Fibroblast of pulmonary artery (primary cell): ENCODE results near the gene SPOCK1.
"Not testable (repeated sequence)": the region's sequence is repeated elsewhere in the genome, so short reads cannot be mapped to it uniquely, and the experiment has no call there.

Experiments
- DNase-seq: peaks from one replicate; pipeline ENCODE4 v3.0.0-alpha.2; 2010; ENCODE audit warnings: low read depth
- H3K4me3 ChIP-seq: replicated peaks from 2 replicates; pipeline ENCODE4 v1.5.1; 2011; ENCODE audit warnings: low read depth, mild to moderate bottlenecking, control low read depth, low read length, moderate library complexity
- CTCF ChIP-seq: IDR thresholded peaks from 2 replicates; pipeline ENCODE4 v1.5.1; 2011; ENCODE audit warnings: mild to moderate bottlenecking, control low read depth, low read length, inconsistent platforms; ENCODE audit errors: missing control alignments

SPOCK1 gene

GRCh38 chr5:137395011-137395755, 103.9 kb downstream of the SPOCK1 start:
- no peak for TF ChIP-seq CTCF
- H3K4me3 ChIP-seq, result no peak overlapping the region
- no peak for DNase-seq

DNA sequence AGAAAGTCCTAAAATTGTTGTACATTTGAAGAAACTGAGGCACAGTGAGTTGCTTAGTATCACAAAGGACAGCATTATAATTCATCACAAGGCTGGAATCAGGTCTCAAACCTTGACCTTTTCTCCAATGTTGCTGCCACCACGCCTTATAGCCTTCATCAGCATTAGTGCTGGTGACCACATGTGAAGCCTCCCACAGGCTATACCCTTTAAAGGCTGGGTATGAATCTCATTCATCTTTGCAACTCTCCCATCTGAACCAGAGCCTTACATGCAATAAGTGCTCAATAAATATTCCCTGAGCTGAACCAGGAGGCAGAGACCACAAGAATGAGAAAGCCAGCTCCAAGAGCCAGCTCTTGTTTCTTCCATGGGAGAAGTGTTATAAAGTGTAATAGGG, 104.7 kb downstream of the SPOCK1 start:
- DNase-seq, result no peak
- no peak for TF ChIP-seq CTCF

GRCh38 chr5:137393196-137393993, 105.7 kb downstream of the SPOCK1 start:
- DNase-seq, result no peak
- no peak overlapping the region for H3K4me3 ChIP-seq
- no peak for TF ChIP-seq CTCF

More for the DNA sequence above, 104.7 kb downstream of the SPOCK1 start:
- no peak overlapping the region for H3K4me3 ChIP-seq

- H3K4me3 ChIP-seq, result no peak overlapping the region
- DNase-seq, result peak; percentile 13
- no peak for TF ChIP-seq CTCF
These were observed 106.9 kb downstream of the SPOCK1 start for GRCh38 chr5:137392261-137392660.

GRCh38 chr5:137391044-137391443, 108.1 kb downstream of the SPOCK1 start:
- not testable (repeated sequence) for DNase-seq, H3K4me3 ChIP-seq

GRCh38 chr5:137389042-137389441, 110.1 kb downstream of the SPOCK1 start:
- no peak for DNase-seq
- no peak overlapping the region for H3K4me3 ChIP-seq
- TF ChIP-seq CTCF, result no peak

DNA sequence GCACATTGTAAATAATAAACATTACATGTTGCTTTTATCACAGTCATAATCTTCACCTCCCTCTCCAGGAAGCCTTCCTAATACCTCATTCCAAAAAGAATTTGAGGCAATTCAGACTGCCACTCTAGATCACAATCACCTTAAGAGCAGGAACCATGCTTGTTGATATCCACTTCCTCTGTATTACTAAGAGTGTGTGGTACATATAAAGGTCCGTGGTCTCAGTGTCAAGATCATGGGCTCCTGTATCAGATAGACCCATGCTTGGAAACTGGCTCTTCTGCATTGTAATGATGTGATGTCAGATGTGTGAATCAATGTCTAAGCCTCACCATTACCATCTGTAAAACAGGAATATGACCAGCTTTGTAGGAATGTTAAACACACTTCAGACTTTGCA, 114.1 kb downstream of the SPOCK1 start:
- no peak for TF ChIP-seq CTCF
- DNase-seq, result no peak
- H3K4me3 ChIP-seq, result no peak overlapping the region
